ENCODE data around the gene NOL11. TPM values are rescaled to one million over a fixed set of nuclear protein-coding genes. Genes with fewer than 3 reads are reported as not detected.

Gene NOL11
- total and polyA plus RNA-seq, 2 of the 8 experiments (the other 6 are each of a cell fraction or from before 2014, with no cell fraction given) = 58.0 to 97.2 TPM

DNA sequence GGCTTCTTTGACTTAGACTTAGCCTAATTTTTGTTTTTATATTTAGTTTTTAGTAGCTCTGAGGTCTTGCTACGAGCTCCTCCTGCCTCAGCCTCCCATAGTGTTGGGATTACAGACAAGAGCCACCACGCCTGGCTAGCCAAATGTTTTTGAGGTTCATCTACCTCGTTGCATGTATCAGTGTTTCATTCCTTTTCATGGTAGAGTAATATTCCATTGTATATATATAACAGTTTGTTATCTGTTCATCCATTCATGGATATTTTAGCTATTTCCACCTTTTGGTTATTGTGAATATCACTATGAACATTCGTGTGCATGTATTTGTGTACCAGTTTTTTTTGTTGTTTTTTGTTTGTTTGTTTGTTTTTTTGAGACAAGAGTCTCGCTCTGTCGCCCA, 12.2 kb downstream of the NOL11 start (continued):
- TF ChIP-seq, protein P1, sequence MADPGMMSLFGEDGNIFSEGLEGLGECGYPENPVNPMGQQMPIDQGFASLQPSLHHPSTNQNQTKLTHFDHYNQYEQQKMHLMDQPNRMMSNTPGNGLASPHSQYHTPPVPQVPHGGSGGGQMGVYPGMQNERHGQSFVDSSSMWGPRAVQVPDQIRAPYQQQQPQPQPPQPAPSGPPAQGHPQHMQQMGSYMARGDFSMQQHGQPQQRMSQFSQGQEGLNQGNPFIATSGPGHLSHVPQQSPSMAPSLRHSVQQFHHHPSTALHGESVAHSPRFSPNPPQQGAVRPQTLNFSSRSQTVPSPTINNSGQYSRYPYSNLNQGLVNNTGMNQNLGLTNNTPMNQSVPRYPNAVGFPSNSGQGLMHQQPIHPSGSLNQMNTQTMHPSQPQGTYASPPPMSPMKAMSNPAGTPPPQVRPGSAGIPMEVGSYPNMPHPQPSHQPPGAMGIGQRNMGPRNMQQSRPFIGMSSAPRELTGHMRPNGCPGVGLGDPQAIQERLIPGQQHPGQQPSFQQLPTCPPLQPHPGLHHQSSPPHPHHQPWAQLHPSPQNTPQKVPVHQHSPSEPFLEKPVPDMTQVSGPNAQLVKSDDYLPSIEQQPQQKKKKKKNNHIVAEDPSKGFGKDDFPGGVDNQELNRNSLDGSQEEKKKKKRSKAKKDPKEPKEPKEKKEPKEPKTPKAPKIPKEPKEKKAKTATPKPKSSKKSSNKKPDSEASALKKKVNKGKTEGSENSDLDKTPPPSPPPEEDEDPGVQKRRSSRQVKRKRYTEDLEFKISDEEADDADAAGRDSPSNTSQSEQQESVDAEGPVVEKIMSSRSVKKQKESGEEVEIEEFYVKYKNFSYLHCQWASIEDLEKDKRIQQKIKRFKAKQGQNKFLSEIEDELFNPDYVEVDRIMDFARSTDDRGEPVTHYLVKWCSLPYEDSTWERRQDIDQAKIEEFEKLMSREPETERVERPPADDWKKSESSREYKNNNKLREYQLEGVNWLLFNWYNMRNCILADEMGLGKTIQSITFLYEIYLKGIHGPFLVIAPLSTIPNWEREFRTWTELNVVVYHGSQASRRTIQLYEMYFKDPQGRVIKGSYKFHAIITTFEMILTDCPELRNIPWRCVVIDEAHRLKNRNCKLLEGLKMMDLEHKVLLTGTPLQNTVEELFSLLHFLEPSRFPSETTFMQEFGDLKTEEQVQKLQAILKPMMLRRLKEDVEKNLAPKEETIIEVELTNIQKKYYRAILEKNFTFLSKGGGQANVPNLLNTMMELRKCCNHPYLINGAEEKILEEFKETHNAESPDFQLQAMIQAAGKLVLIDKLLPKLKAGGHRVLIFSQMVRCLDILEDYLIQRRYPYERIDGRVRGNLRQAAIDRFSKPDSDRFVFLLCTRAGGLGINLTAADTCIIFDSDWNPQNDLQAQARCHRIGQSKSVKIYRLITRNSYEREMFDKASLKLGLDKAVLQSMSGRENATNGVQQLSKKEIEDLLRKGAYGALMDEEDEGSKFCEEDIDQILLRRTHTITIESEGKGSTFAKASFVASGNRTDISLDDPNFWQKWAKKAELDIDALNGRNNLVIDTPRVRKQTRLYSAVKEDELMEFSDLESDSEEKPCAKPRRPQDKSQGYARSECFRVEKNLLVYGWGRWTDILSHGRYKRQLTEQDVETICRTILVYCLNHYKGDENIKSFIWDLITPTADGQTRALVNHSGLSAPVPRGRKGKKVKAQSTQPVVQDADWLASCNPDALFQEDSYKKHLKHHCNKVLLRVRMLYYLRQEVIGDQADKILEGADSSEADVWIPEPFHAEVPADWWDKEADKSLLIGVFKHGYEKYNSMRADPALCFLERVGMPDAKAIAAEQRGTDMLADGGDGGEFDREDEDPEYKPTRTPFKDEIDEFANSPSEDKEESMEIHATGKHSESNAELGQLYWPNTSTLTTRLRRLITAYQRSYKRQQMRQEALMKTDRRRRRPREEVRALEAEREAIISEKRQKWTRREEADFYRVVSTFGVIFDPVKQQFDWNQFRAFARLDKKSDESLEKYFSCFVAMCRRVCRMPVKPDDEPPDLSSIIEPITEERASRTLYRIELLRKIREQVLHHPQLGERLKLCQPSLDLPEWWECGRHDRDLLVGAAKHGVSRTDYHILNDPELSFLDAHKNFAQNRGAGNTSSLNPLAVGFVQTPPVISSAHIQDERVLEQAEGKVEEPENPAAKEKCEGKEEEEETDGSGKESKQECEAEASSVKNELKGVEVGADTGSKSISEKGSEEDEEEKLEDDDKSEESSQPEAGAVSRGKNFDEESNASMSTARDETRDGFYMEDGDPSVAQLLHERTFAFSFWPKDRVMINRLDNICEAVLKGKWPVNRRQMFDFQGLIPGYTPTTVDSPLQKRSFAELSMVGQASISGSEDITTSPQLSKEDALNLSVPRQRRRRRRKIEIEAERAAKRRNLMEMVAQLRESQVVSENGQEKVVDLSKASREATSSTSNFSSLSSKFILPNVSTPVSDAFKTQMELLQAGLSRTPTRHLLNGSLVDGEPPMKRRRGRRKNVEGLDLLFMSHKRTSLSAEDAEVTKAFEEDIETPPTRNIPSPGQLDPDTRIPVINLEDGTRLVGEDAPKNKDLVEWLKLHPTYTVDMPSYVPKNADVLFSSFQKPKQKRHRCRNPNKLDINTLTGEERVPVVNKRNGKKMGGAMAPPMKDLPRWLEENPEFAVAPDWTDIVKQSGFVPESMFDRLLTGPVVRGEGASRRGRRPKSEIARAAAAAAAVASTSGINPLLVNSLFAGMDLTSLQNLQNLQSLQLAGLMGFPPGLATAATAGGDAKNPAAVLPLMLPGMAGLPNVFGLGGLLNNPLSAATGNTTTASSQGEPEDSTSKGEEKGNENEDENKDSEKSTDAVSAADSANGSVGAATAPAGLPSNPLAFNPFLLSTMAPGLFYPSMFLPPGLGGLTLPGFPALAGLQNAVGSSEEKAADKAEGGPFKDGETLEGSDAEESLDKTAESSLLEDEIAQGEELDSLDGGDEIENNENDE (IDR thresholded peaks at IDR 0.05; ENCODE audit: insufficient replicate concordance, low read length) = no peak
- TF ChIP-seq, protein P2, sequence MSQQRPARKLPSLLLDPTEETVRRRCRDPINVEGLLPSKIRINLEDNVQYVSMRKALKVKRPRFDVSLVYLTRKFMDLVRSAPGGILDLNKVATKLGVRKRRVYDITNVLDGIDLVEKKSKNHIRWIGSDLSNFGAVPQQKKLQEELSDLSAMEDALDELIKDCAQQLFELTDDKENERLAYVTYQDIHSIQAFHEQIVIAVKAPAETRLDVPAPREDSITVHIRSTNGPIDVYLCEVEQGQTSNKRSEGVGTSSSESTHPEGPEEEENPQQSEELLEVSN (IDR thresholded peaks at IDR 0.05) = no peak
- TF ChIP-seq KDM1A (IDR thresholded peaks at IDR 0.05; ENCODE audit: borderline replicate concordance, low read length) (no peak), CTBP2 (IDR thresholded peaks at IDR 0.05; ENCODE audit: borderline replicate concordance, insufficient read depth, insufficient read length, low read length) (no peak), FOSL1 (IDR thresholded peaks at IDR 0.05; ENCODE audit: insufficient read depth, low read depth, low read length) (no peak), SIRT6 (IDR thresholded peaks at IDR 0.05; ENCODE audit: low read length) (no peak), BRCA1 (IDR thresholded peaks at IDR 0.05; ENCODE audit: low read depth, low read length) (no peak), BCL11A (IDR thresholded peaks at IDR 0.05; ENCODE audit: low read depth in 2 of 2, low read length in 2 of 2) (no peak), POU5F1 (IDR thresholded peaks at IDR 0.05; ENCODE audit: low read depth, low read length) (no peak), RXRA (IDR thresholded peaks at IDR 0.05; ENCODE audit: insufficient read depth, low read depth, low read length) (no peak), ASH2L (IDR thresholded peaks at IDR 0.05; ENCODE audit: low read length) (no peak), SUZ12 (IDR thresholded peaks at IDR 0.05; ENCODE audit: low read length) (no peak)
